Ishikawa (cell line): Measurements from ENCODE around the gene MYO18A.

ENCODE experiments used
- CREB1 ChIP-seq: IDR thresholded peaks from 2 replicates; pipeline ENCODE4 v1.6.1; 2012; ENCODE audit warnings: low read depth
- EP300 ChIP-seq: IDR thresholded peaks from 2 replicates; pipeline ENCODE4 v1.6.1; 2012; ENCODE audit warnings: borderline replicate concordance
- RAD21 ChIP-seq: IDR thresholded peaks from 2 replicates; pipeline ENCODE4 v1.6.1; 2012; ENCODE audit warnings: low read depth
- TCF12 ChIP-seq: IDR thresholded peaks from 2 replicates; pipeline ENCODE4 v1.6.1; 2012; ENCODE audit warnings: low read depth

DNA sequence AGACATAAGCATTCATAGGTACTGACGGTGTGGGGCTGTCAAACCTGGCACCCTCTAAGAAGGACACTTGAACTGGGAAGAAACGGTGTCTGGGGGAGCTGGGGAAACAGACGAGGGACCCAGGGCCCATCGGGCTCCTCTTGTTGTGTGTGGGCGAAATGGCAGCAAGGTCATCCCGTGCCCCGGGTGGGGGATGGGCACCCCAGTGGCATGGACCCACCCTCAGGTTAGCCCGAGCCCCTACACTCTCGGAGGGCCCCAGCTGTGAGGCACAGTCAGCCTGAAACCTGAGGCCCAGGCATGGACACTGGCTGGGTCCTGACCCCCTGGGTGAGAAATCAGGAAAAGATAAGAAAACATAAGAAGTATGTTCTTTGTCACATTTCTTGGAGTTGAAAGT, 57.1 kb downstream of the MYO18A start:
- no peak for TF ChIP-seq EP300
- TF ChIP-seq CREB1: no peak
- no peak for TF ChIP-seq RAD21
- TF ChIP-seq TCF12: no peak
